HL-60 (cell line): Measurements from ENCODE around the gene SENP7.

Source experiments
- GABPA ChIP-seq: IDR thresholded peaks from 2 replicates; pipeline ENCODE4 v1.6.1; 2012; ENCODE audit warnings: low read depth
- POLR2AphosphoS5 ChIP-seq: IDR thresholded peaks from 2 replicates; pipeline ENCODE4 v1.6.1; 2012; ENCODE audit warnings: low read depth
- SPI1 ChIP-seq: IDR thresholded peaks from 2 replicates; pipeline ENCODE4 v1.6.1; 2012; ENCODE audit warnings: low read depth, mild to moderate bottlenecking, borderline replicate concordance
- TF ChIP-seq, protein P1 (sequence below): IDR thresholded peaks from one replicate; pipeline ENCODE4 v1.5.1; 2011; ENCODE audit warnings: low read length, control low read depth, inconsistent platforms; ENCODE audit not compliant: insufficient read depth
- TF ChIP-seq, protein P2 (sequence below): IDR thresholded peaks from 2 replicates; pipeline ENCODE4 v1.6.1; 2012; ENCODE audit warnings: low read depth; ENCODE audit not compliant: insufficient replicate concordance

DNA sequence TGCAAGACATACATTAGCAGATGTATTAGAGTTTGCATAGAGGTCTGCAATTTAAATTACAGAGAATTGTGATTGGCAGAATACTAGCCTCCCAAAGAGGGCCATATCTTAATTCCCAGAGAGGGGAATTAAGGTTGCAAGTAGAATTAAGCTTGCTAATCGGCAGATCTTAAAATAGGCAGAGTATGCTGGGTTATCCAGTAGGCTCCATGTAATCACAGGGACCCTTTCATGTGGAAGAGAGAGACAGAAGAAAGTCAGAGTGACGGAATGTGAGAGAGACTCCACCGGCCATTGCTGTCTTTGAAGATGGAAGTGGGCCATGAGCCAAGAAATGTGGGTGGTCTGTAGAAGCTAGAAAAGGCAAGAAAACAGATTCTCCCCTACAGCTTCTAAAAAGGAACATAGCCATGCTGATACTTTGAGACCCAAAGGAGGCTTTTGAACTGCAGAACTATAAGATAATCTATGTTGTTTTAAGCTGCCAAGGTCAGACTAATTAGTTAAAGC lies 231.4 kb downstream of the SENP7 start:
- TF ChIP-seq POLR2AphosphoS5: no peak
- TF ChIP-seq, protein P1, sequence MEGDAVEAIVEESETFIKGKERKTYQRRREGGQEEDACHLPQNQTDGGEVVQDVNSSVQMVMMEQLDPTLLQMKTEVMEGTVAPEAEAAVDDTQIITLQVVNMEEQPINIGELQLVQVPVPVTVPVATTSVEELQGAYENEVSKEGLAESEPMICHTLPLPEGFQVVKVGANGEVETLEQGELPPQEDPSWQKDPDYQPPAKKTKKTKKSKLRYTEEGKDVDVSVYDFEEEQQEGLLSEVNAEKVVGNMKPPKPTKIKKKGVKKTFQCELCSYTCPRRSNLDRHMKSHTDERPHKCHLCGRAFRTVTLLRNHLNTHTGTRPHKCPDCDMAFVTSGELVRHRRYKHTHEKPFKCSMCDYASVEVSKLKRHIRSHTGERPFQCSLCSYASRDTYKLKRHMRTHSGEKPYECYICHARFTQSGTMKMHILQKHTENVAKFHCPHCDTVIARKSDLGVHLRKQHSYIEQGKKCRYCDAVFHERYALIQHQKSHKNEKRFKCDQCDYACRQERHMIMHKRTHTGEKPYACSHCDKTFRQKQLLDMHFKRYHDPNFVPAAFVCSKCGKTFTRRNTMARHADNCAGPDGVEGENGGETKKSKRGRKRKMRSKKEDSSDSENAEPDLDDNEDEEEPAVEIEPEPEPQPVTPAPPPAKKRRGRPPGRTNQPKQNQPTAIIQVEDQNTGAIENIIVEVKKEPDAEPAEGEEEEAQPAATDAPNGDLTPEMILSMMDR: no peak
- no peak for TF ChIP-seq GABPA
- TF ChIP-seq, protein P2, sequence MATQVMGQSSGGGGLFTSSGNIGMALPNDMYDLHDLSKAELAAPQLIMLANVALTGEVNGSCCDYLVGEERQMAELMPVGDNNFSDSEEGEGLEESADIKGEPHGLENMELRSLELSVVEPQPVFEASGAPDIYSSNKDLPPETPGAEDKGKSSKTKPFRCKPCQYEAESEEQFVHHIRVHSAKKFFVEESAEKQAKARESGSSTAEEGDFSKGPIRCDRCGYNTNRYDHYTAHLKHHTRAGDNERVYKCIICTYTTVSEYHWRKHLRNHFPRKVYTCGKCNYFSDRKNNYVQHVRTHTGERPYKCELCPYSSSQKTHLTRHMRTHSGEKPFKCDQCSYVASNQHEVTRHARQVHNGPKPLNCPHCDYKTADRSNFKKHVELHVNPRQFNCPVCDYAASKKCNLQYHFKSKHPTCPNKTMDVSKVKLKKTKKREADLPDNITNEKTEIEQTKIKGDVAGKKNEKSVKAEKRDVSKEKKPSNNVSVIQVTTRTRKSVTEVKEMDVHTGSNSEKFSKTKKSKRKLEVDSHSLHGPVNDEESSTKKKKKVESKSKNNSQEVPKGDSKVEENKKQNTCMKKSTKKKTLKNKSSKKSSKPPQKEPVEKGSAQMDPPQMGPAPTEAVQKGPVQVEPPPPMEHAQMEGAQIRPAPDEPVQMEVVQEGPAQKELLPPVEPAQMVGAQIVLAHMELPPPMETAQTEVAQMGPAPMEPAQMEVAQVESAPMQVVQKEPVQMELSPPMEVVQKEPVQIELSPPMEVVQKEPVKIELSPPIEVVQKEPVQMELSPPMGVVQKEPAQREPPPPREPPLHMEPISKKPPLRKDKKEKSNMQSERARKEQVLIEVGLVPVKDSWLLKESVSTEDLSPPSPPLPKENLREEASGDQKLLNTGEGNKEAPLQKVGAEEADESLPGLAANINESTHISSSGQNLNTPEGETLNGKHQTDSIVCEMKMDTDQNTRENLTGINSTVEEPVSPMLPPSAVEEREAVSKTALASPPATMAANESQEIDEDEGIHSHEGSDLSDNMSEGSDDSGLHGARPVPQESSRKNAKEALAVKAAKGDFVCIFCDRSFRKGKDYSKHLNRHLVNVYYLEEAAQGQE: no peak
- no peak for TF ChIP-seq SPI1
